Hippocampal formation (tissue), 2 donors: Measurements from ENCODE around the gene COX18.

Experiments used
- DNase-seq, 2 donors: peaks; one replicate each; lab custom pipeline; 2025; lab: John Stamatoyannopoulos, UW

The COX18 gene

GRCh38 chr4:73053076-73053475 lies 16.4 kb downstream of the COX18 start:
- DNase-seq: no peak

- no peak for DNase-seq
These were observed 17.9 kb downstream of the COX18 start for GRCh38 chr4:73051625-73052024.

GRCh38 chr4:73045879-73046278 lies 23.6 kb downstream of the COX18 start:
- DNase-seq: no peak

GRCh38 chr4:73037057-73037456 lies 32.5 kb downstream of the COX18 start:
- DNase-seq: no peak

- DNase-seq: no peak
These were observed 33.4 kb downstream of the COX18 start for GRCh38 chr4:73036123-73036522.

GRCh38 chr4:73034896-73035295 lies 34.6 kb downstream of the COX18 start:
- DNase-seq: no peak

GRCh38 chr4:73028621-73029020 lies 40.9 kb downstream of the COX18 start:
- DNase-seq: no peak

GRCh38 chr4:73021634-73022033 lies 47.9 kb downstream of the COX18 start:
- no peak for DNase-seq

- peak in 1 of 2 donors; percentile 17 for DNase-seq
These were observed 50.0 kb downstream of the COX18 start for GRCh38 chr4:73019462-73020047.

- no peak for DNase-seq
These were observed 50.9 kb downstream of the COX18 start for GRCh38 chr4:73018595-73018994.

- no peak for DNase-seq
These were observed 56.2 kb downstream of the COX18 start for GRCh38 chr4:73013310-73013709.

GRCh38 chr4:73012673-73013072 lies 56.8 kb downstream of the COX18 start:
- DNase-seq: no peak

GRCh38 chr4:73011629-73011985 lies 57.9 kb downstream of the COX18 start:
- DNase-seq: no peak

GRCh38 chr4:73010789-73011628 lies 58.5 kb downstream of the COX18 start:
- no peak for DNase-seq

GRCh38 chr4:73007526-73008100 lies 61.9 kb downstream of the COX18 start:
- DNase-seq: no peak

- DNase-seq: no peak
These were observed 63.1 kb downstream of the COX18 start for GRCh38 chr4:73006286-73006990.

- no peak for DNase-seq
These were observed 64.0 kb downstream of the COX18 start for GRCh38 chr4:73005514-73005913.
